CD14-positive monocyte (primary cell): ENCODE measurements around the gene PMEPA1. TPM values are rescaled to one million over a fixed set of nuclear protein-coding genes. Genes with fewer than 3 reads are reported as not detected.
A peak's percentile ranks its signal among the peaks of the same experiment; 100 is the strongest.

Experiments used
- DNase-seq, 3 donors: peaks; one replicate each; pipeline ENCODE4 v3.0.0-alpha.2; 2011 to 2022
- H2AFZ ChIP-seq: 2 replicates; pipeline ENCODE4 v1.6.0; 2012; ENCODE audit warnings: mild to moderate bottlenecking, low read depth, low read length, inconsistent platforms; ENCODE audit not compliant: insufficient read depth, poor library complexity, severe bottlenecking
- H3K27ac ChIP-seq, 2 donors: 1 replicate in 1 of 2; 2 replicates in 1 of 2; pipeline ENCODE4 v1.5.1; 2012 to 2013; ENCODE audit warnings: low read length in 2 of 2, control low read depth in 1 of 2, inconsistent platforms in 1 of 2, low read depth in 1 of 2, mild to moderate bottlenecking in 1 of 2
- H3K27me3 ChIP-seq, 2 donors: one replicate each; pipeline versions ENCODE4 v1.6.0 to v1.6.1; 2011 to 2013; ENCODE audit warnings: low read length in 2 of 2; ENCODE audit not compliant: control insufficient read depth in 2 of 2, insufficient read depth in 2 of 2
- H3K36me3 ChIP-seq, 2 donors: replicated peaks in 1 of 2; 1 replicate in 1 of 2; 2 replicates in 1 of 2; pipeline versions ENCODE4 v1.5.1 to v1.6.1; 2012 to 2013; ENCODE audit warnings: low read length in 2 of 2, control low read depth in 1 of 2, inconsistent platforms in 1 of 2, mild to moderate bottlenecking in 1 of 2; ENCODE audit not compliant: insufficient read depth in 2 of 2, control insufficient read depth in 1 of 2
- H3K4me1 ChIP-seq, 2 donors: 1 replicate in 1 of 2; 2 replicates in 1 of 2; pipeline versions ENCODE4 v1.5.1 to v1.6.1; 2012 to 2013; ENCODE audit warnings: low read length in 2 of 2, control low read depth in 1 of 2, inconsistent platforms in 1 of 2, mild to moderate bottlenecking in 1 of 2, moderate library complexity in 1 of 2; ENCODE audit not compliant: insufficient read depth in 2 of 2, control insufficient read depth in 1 of 2
- H3K4me2 ChIP-seq: replicated peaks from 2 replicates; pipeline ENCODE3; 2012; ENCODE audit warnings: low read length, moderate library complexity, mild to moderate bottlenecking; ENCODE audit not compliant: poor library complexity, severe bottlenecking; ENCODE audit errors: extremely low read depth
- H3K4me3 ChIP-seq, 3 experiments: fragments of 200-600 bp in 1 of 3; sonication (generic) in 1 of 3; replicated peaks in 1 of 3; 1 replicate in 2 of 3; 2 replicates in 1 of 3; pipeline ENCODE4 v1.5.1; 2011 to 2013; ENCODE audit warnings: low read length in 3 of 3, mild to moderate bottlenecking in 3 of 3, control low read depth in 2 of 3, low read depth in 2 of 3, inconsistent platforms in 1 of 3, moderate library complexity in 1 of 3
- H3K79me2 ChIP-seq: 2 replicates; pipeline ENCODE4 v1.6.0; 2012; ENCODE audit warnings: mild to moderate bottlenecking, control low read depth, inconsistent platforms, low read length, moderate library complexity; ENCODE audit not compliant: insufficient read depth
- H3K9ac ChIP-seq: 2 replicates; pipeline ENCODE4 v1.6.0; 2017; ENCODE audit warnings: low read length, mild to moderate bottlenecking; ENCODE audit not compliant: insufficient read depth, poor library complexity, severe bottlenecking
- H3K9me3 ChIP-seq, 2 donors: replicated peaks in 1 of 2; 1 replicate in 1 of 2; 2 replicates in 1 of 2; pipeline versions ENCODE4 v1.5.1 to v1.6.1; 2012 to 2013; ENCODE audit warnings: low read length in 2 of 2, control low read depth in 1 of 2; ENCODE audit not compliant: control insufficient read depth in 1 of 2, insufficient read depth in 1 of 2
- H4K20me1 ChIP-seq: 2 replicates; pipeline ENCODE4 v1.6.0; 2012; ENCODE audit warnings: mild to moderate bottlenecking, low read length, control low read depth, moderate library complexity; ENCODE audit not compliant: insufficient read depth
- H3K27ac Mint-ChIP-seq, 7 donors: one replicate each; pipeline ENCODE4 v1.8.0; 2020; ENCODE audit warnings: mild to moderate bottlenecking in 7 of 7, mixed read lengths in 7 of 7, moderate library complexity in 6 of 7, inconsistent platforms in 2 of 7
- H3K27me3 Mint-ChIP-seq, 3 donors: one replicate each; pipeline ENCODE4 v1.8.0; 2021 to 2022; ENCODE audit warnings: low read depth in 3 of 3, mild to moderate bottlenecking in 3 of 3, mixed read lengths in 3 of 3, moderate library complexity in 3 of 3, inconsistent platforms in 1 of 3
- H3K36me3 Mint-ChIP-seq, 2 donors: one replicate each; pipeline ENCODE4 v1.8.0; 2020; ENCODE audit warnings: mixed read lengths in 2 of 2, inconsistent platforms in 1 of 2, mild to moderate bottlenecking in 1 of 2
- H3K4me1 Mint-ChIP-seq: one replicate; pipeline ENCODE4 v1.8.0; 2020; ENCODE audit warnings: mild to moderate bottlenecking, mixed read lengths
- H3K4me3 Mint-ChIP-seq, 2 donors: one replicate each; pipeline ENCODE4 v1.8.0; 2020; ENCODE audit warnings: mild to moderate bottlenecking in 2 of 2, mixed read lengths in 2 of 2, moderate library complexity in 1 of 2
- H3K9me3 Mint-ChIP-seq, 7 donors: one replicate each; pipeline ENCODE4 v1.8.0; 2020 to 2022; ENCODE audit warnings: mixed read lengths in 7 of 7, mild to moderate bottlenecking in 6 of 7, moderate library complexity in 6 of 7, inconsistent platforms in 2 of 7
- CTCF ChIP-seq: fragments of 200-600 bp; IDR thresholded peaks from one replicate; pipeline ENCODE4 v1.8.0; 2022; ENCODE audit warnings: antibody characterized with exemption, mild to moderate bottlenecking
- WGBS: methylation state at CpG from one replicate; pipeline ENCODE4 v1.1.5; 2013; ENCODE audit warnings: missing lambda C conversion rate; ENCODE audit not compliant: insufficient coverage; 5-methylcytosine and 5-hydroxymethylcytosine counted together
- intact Hi-C, 2 donors: fragments of 100-400 bp; cut with micrococcal nuclease; formaldehyde crosslinking; loops; one replicate each; pipeline versions ENCODE4 v1.15.0 to v1.15.1; 2023
- polyA minus RNA-seq: library from RNA; depleted of rRNA, polyadenylated mRNA; stranded (reverse); fragments of >200 nt; gene quantifications from 2 replicates; pipeline ENCODE4 v1.2.3, GENCODE V29; 2012
- polyA plus RNA-seq, 3 donors: library from polyadenylated mRNA; depleted of rRNA in 1 of 3; unstranded in 2 of 3; stranded (reverse) in 1 of 3; fragments of 300-500 nt in 2 of 3; fragments of >200 nt in 1 of 3; fragmentation: Illumina TruSeq in 2 of 3; gene quantifications; 1 replicate in 2 of 3; 2 replicates in 1 of 3; pipeline ENCODE4 v1.2.3, GENCODE V29; 2012 to 2021
- total RNA-seq, 12 experiments: library from RNA in 1 of 12; stranded (reverse) in 1 of 12; fragments of 120-200 nt in 1 of 12; gene quantifications; one replicate each; pipeline ENCODE4 v1.2.4 and lab custom pipeline; 2013 to 2026; ENCODE audit warnings: mixed read lengths in 6 of 12, inconsistent platforms in 1 of 12

PMEPA1 gene
- total RNA-seq (2013) = 0.15 TPM
- polyA plus RNA-seq = under 1 TPM; 0.12 to 0.73 (median 0.59) TPM
- 0.14 and 0.16 TPM in 2 replicates for polyA minus RNA-seq
- total RNA-seq (lab: John Stamatoyannopoulos, UW) = 7.4 to 62.7 (median 14.9) reads per million in 11 experiments

- Histone ChIP-seq H4K20me1 (no peaks in the 10 kb centered on the region), H3K27me3 (peaks cover 14 to 41% of the 10 kb centered on the region in 2 donors), H3K9ac (peak within 1 kb of the TSS; percentile 57), H3K79me2 (no peaks in the 10 kb centered on the region), H3K4me2 (peak within 1 kb of the TSS; percentile 79), H2AFZ (peak within 1 kb of the TSS; percentile 75), H3K27ac (no peak within 1 kb of the TSS), H3K9me3 (peaks cover 0 to 6% of the 10 kb centered on the region in 2 donors), H3K4me3 (peak within 1 kb of the TSS; percentile 49 to 76 (median 59)), H3K36me3 (no peaks in the 10 kb centered on the region), H3K4me1 (peaks cover 22 to 23% of the 10 kb centered on the region in 2 donors)
- H3K4me3 Mint-ChIP-seq = peak within 1 kb of the TSS; percentile 82 to 85
- DNase-seq = peak; percentile 80 to 90 (median 81)
- no peak for TF ChIP-seq CTCF
- under 1% methylated on average over 82 of the region's 92 CpGs for WGBS
- H3K27me3 Mint-ChIP-seq = peaks cover 50 to 65% (median 53%) of the 10 kb centered on the region in 3 donors
- H3K4me1 Mint-ChIP-seq = peaks cover 33% of the 10 kb centered on the region
- peaks cover 0 to 4% of the 10 kb centered on the region in 2 donors for H3K36me3 Mint-ChIP-seq
- intact Hi-C loops = loop anchor here (10.0 kb wide), 3 partner anchors 85 to 335 kb away; partner anchors contain the start of gene ZBP1 (in 1 of the 2)
- H3K27ac Mint-ChIP-seq = peak within 1 kb of the TSS in 6 of 7 donors; percentile 30 to 83 (median 62)
- peaks cover 0 to 11% (median 5%) of the 10 kb centered on the region in 7 donors for H3K9me3 Mint-ChIP-seq
Measured at GRCh38 chr20:57709823-57710799, at the start of gene PMEPA1. TSS of gene PMEPA1 (minus strand) at chr20:57710015. CDS start at chr20:57709582, 433 bp downstream.

GRCh38 chr20:57757767-57758166, 48.0 kb upstream of the PMEPA1 start:
- no peaks in the 10 kb centered on the region for H3K79me2 ChIP-seq
- Mint-ChIP-seq H3K4me1 (no peaks in the 10 kb centered on the region), H3K36me3 (no peaks in the 10 kb centered on the region), H3K27me3 (peaks cover 0 to 5% (median 4%) of the 10 kb centered on the region in 3 donors), H3K4me3 (no peak overlapping the region), H3K9me3 (peaks cover 0 to 12% (median 8%) of the 10 kb centered on the region in 7 donors), H3K27ac (no peak overlapping the region)
- peaks cover 3 to 4% of the 10 kb centered on the region in 2 donors for H3K9me3 ChIP-seq
- no peak overlapping the region for H3K4me3 ChIP-seq
- H3K9ac ChIP-seq = no peak overlapping the region
- intact Hi-C loops = no loop called here
- H3K4me1 ChIP-seq = no peaks in the 10 kb centered on the region
- WGBS = 40% methylated on average over 1 of the region's 1 CpG
- no peak overlapping the region for H2AFZ ChIP-seq
- no peaks in the 10 kb centered on the region for H3K27me3 ChIP-seq
- no peaks in the 10 kb centered on the region for H3K36me3 ChIP-seq
- H3K4me2 ChIP-seq = no peak overlapping the region
- no peak for TF ChIP-seq CTCF
- H3K27ac ChIP-seq = no peak overlapping the region
- DNase-seq = no peak
- H4K20me1 ChIP-seq = no peaks in the 10 kb centered on the region
